HUES6 (cell line): ENCODE results near the gene ZNF275.

Source experiments
- H3K27ac ChIP-seq: 2 replicates; pipeline ENCODE4 v1.7.0; 2013; ENCODE audit warnings: low read depth, mild to moderate bottlenecking, low read length, inconsistent platforms
- H3K27me3 ChIP-seq: 2 replicates; pipeline ENCODE4 v1.6.1; 2013; ENCODE audit warnings: low read length; ENCODE audit not compliant: control insufficient read depth, insufficient read depth
- H3K36me3 ChIP-seq: 2 replicates; pipeline ENCODE4 v1.6.1; 2013; ENCODE audit warnings: low read length; ENCODE audit not compliant: control insufficient read depth, insufficient read depth
- H3K4me1 ChIP-seq: 2 replicates; pipeline ENCODE4 v1.6.1; 2013; ENCODE audit warnings: low read length; ENCODE audit not compliant: control insufficient read depth, insufficient read depth
- H3K4me3 ChIP-seq: 2 replicates; pipeline ENCODE4 v1.5.1; 2013; ENCODE audit warnings: low read depth, low read length
- H3K9ac ChIP-seq: one replicate; pipeline ENCODE4 v1.6.1; 2013; ENCODE audit warnings: mild to moderate bottlenecking, low read length
- H3K9me3 ChIP-seq: 2 replicates; pipeline ENCODE4 v1.6.1; 2013; ENCODE audit warnings: low read depth, low read length; ENCODE audit not compliant: control insufficient read depth, insufficient read depth

The ZNF275 gene

GRCh38 chrX:153340111-153340510, 6.2 kb downstream of the ZNF275 start:
- H3K27ac ChIP-seq, result no peak overlapping the region
- no peak overlapping the region for H3K4me3 ChIP-seq
- H3K36me3 ChIP-seq, result peaks cover 30% of the 10 kb centered on the region
- no peaks in the 10 kb centered on the region for H3K27me3 ChIP-seq
- H3K9me3 ChIP-seq, result peaks cover 29% of the 10 kb centered on the region; the same call in 1 of the 2 replicates
- no peak overlapping the region for H3K9ac ChIP-seq
- peaks cover 7% of the 10 kb centered on the region; the same call in 1 of the 2 replicates for H3K4me1 ChIP-seq

DNA sequence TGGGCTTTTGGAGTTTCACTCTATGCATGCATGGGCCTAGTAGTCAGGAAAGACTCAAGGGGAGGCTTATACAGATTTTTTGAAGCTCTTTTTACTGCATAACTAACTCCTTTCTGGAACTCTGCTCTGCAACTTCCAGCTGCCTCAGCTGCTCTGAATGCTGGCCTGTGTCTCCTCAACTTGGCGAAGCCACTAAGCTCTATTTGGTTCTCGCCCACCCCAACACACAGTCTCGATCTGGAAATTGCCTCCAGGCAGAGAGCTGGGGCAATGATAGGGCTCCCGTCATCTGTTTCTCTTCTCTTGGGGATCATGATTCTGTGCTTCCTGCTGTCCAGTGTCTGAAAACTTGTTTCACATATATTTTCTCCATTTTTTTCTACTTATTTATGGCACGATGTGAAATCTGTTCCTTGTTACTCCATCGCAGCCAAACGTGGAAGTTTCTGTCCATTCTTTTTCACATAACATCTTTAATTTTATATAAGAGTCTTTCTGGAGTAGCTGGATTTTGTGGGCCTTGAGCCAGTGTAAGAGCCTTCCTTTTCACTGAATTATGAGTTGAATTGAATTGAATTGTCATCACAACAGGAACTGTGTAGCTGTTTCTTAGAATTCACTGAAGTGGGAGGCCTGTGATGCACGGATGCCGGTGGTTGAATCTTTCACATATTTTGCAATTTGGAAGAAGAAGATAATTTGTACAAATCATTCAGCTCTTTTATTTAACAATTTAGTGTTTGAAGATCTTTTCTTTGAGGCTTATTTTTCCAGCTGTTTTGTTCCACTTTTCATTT, 9.0 kb downstream of the ZNF275 start:
- H3K27ac ChIP-seq, result no peak overlapping the region
- H3K9ac ChIP-seq, result no peak overlapping the region
- H3K4me1 ChIP-seq, result no peaks in the 10 kb centered on the region
- no peak overlapping the region for H3K4me3 ChIP-seq
- H3K27me3 ChIP-seq, result no peaks in the 10 kb centered on the region
- peaks cover 33% of the 10 kb centered on the region; the same call in 1 of the 2 replicates for H3K9me3 ChIP-seq
- H3K36me3 ChIP-seq, result peaks cover 45% of the 10 kb centered on the region

DNA sequence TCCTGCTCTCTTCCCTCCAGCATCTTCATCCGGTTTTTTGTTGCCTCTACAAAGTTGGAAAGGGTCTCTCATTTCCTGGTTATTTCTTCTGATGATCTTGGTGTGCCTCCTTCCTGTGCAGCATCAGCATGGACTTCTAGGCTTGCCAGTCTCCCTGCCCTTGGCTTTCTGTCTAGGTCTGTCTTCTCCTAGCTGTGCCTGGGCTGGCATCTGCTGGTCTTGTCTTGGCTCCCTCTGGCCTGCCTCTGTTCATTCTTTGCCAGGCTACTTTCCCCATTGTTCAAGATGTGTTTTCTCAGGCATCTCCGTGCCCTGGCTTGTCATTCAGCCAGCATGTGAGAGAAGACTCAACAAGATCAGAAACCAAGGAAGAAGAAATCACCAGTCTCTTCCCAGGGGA, 9.7 kb downstream of the ZNF275 start:
- Histone ChIP-seq H3K4me1 (no peaks in the 10 kb centered on the region), H3K27ac (no peak overlapping the region)

GRCh38 chrX:153347530-153347929, 13.6 kb downstream of the ZNF275 start:
- Histone ChIP-seq H3K4me3 (no peak overlapping the region), H3K9ac (no peak overlapping the region), H3K9me3 (peaks cover 45% of the 10 kb centered on the region; the same call in 1 of the 2 replicates), H3K27me3 (no peaks in the 10 kb centered on the region), H3K4me1 (no peaks in the 10 kb centered on the region), H3K27ac (no peak overlapping the region), H3K36me3 (peaks cover 59% of the 10 kb centered on the region)

More for the DNA sequence above, 9.7 kb downstream of the ZNF275 start:
- H3K4me3 ChIP-seq, result no peak overlapping the region
- no peaks in the 10 kb centered on the region for H3K27me3 ChIP-seq
- no peak overlapping the region for H3K9ac ChIP-seq
- H3K9me3 ChIP-seq, result peaks cover 33% of the 10 kb centered on the region; the same call in 1 of the 2 replicates
- H3K36me3 ChIP-seq, result peaks cover 49% of the 10 kb centered on the region

DNA sequence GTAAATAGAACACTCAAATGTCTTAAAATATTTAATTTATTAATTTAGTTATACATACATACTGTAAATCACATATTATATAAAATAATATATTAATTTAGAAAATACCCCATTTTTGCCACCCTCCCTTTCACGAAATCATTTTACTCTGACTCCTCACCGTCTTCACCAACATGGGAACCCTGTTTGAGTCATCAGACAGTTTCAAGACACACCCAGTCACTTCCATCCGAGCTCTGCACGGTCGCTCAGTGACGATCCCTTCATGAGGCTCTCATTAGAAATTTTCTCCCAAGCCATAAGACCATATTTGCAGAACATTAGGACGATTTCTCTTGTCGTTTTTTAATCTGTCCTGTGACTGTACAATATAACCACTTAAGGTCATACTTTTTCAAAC, 14.5 kb downstream of the ZNF275 start:
- no peak overlapping the region for H3K4me3 ChIP-seq
- no peak overlapping the region for H3K9ac ChIP-seq
- peaks cover 59% of the 10 kb centered on the region for H3K36me3 ChIP-seq
- H3K9me3 ChIP-seq, result peaks cover 54% of the 10 kb centered on the region; the same call in 1 of the 2 replicates
- H3K27ac ChIP-seq, result no peak overlapping the region
- no peaks in the 10 kb centered on the region for H3K27me3 ChIP-seq
- peaks cover 6% of the 10 kb centered on the region; the same call in 1 of the 2 replicates for H3K4me1 ChIP-seq

GRCh38 chrX:153349952-153350351, 16.0 kb downstream of the ZNF275 start:
- no peak overlapping the region for H3K4me3 ChIP-seq
- H3K36me3 ChIP-seq, result peaks cover 43% of the 10 kb centered on the region
- peaks cover 6% of the 10 kb centered on the region; the same call in 1 of the 2 replicates for H3K4me1 ChIP-seq
- no peak overlapping the region for H3K9ac ChIP-seq
- peaks cover 52% of the 10 kb centered on the region; the same call in 1 of the 2 replicates for H3K9me3 ChIP-seq
- no peaks in the 10 kb centered on the region for H3K27me3 ChIP-seq
- no peak overlapping the region for H3K27ac ChIP-seq

DNA sequence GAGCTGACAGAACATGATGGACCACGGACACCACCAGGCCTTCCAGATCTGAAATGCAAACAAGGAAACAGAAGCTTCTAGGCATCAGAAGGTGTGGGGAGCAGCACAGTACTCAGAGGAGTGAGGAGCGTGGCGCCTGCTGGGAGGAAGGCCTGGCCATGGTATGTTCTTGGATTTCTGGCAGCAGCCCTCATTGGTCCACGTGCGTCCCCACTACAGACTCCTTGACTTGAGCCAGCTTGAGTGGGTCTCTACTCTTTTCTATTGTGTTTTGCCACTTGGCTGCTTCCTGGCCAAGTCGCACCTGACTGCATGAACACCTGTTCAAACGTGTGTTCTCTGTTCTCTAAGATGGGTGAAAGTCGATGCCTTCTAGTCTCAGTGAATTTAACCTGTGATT, 18.0 kb downstream of the ZNF275 start:
- Histone ChIP-seq H3K9ac (no peak overlapping the region), H3K9me3 (peaks cover 68% of the 10 kb centered on the region), H3K27ac (no peak overlapping the region)

DNA sequence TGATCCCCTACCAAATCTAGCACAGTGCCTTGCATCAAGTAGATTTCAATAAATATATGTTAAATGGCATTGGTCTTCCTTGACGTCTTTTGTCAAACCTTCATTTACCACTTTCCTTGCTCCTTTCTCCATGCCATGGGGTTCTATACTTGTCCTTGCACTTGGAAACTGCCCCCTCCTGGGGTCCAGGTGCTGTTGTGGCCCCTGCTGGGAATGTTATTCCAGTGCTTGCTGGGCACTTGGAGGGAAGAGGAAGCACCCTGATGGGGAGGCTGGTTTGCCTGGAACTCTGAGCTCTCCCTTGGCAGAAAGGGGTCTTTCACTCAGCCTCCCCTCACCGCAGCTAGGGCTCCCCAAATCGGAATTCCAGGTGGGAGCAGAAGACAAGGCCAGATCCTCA, 18.9 kb downstream of the ZNF275 start:
- Histone ChIP-seq H3K27ac (no peak overlapping the region), H3K4me3 (no peak overlapping the region), H3K9me3 (peaks cover 68% of the 10 kb centered on the region), H3K9ac (no peak overlapping the region), H3K36me3 (peaks cover 21% of the 10 kb centered on the region), H3K27me3 (no peaks in the 10 kb centered on the region), H3K4me1 (peaks cover 6% of the 10 kb centered on the region; the same call in 1 of the 2 replicates)

More for the DNA sequence above, 18.0 kb downstream of the ZNF275 start:
- no peak overlapping the region for H3K4me3 ChIP-seq
- peaks cover 30% of the 10 kb centered on the region for H3K36me3 ChIP-seq
- H3K4me1 ChIP-seq, result peaks cover 6% of the 10 kb centered on the region; the same call in 1 of the 2 replicates
- no peaks in the 10 kb centered on the region for H3K27me3 ChIP-seq

DNA sequence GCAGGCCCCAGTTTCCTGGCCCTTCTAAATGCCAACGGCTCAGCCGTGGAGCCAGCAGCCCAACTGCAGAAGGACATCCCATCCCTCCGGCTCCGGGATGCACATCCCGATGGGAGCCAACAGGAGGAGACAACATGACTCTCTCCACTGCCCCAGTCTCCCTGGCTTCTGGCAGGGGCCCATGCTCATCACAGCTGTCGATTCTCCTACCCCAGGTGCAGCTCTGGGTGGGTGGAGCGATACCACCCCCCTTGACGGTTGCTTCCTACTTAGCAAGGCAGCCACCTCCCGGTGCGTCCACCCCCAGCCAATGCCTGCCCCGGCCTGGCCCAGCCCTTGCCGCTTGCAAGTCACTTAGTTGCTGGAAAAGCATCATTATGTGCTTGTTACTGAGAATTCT, 19.5 kb downstream of the ZNF275 start:
- Histone ChIP-seq H3K9me3 (peaks cover 73% of the 10 kb centered on the region), H3K27ac (no peak overlapping the region), H3K9ac (no peak overlapping the region), H3K4me1 (peaks cover 6% of the 10 kb centered on the region; the same call in 1 of the 2 replicates), H3K27me3 (no peaks in the 10 kb centered on the region), H3K4me3 (no peak overlapping the region), H3K36me3 (peaks cover 17% of the 10 kb centered on the region)

DNA sequence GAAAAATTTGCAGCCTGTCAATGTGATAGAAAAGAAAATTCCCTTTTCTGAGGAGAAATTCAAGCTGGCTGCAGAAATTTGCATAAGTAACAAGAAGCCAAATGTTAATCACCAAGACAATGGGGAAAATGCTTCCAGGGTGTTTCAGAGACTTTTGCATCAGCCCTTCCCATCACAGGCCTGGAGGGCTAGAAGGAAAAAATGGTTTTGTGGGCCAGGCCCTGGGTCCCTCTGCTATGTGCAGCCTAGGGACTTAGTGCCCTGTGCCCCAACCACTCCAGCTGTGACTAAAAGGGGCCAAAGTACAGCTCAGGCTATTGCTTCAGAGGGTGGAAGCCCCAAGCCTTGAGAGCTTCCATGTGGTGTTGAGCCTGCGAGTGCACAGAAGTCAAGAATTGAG, 23.9 kb downstream of the ZNF275 start:
- Histone ChIP-seq H3K9ac (no peak overlapping the region), H3K27ac (no peak overlapping the region), H3K27me3 (no peaks in the 10 kb centered on the region; the same call in 1 of the 2 replicates), H3K4me1 (peaks cover 3% of the 10 kb centered on the region; the same call in 1 of the 2 replicates), H3K36me3 (no peaks in the 10 kb centered on the region), H3K4me3 (no peak overlapping the region), H3K9me3 (peaks cover 68% of the 10 kb centered on the region)

DNA sequence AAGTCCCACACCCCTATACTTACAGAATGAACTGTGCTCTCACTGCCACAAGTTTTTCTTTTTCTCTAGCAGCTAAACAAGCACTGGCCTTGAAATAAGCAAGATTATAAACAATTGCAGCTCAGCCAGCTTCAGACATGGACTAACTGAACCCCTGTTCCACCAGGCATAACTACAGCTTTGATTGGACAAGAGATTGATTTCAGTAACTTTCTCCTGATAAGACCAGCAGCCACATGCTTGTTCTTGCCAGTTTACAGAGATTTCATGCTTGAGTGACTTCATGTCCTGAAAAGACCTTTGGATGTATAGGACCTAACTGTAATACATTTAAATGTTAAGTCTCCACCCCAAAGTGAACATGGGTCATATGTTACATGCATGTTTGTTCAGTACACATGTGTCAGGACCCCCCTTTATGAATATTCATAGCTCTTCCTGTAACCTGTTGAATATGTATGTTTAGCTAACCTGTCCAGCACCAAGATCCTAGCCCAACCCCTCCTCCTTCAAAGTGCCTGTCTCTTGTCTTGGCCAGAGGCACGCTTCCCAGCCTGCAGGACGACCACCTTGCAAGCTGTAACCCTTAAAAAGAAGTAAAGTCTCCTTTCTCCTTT, 27.9 kb downstream of the ZNF275 start:
- Histone ChIP-seq H3K9me3 (peaks cover 32% of the 10 kb centered on the region), H3K4me3 (no peak overlapping the region), H3K27ac (no peak overlapping the region), H3K36me3 (no peaks in the 10 kb centered on the region), H3K27me3 (no peaks in the 10 kb centered on the region; the same call in 1 of the 2 replicates), H3K9ac (no peak overlapping the region), H3K4me1 (no peaks in the 10 kb centered on the region)
